PC-9 (cell line): Measurements from ENCODE around the gene MB. TPM values are rescaled to one million over a fixed set of nuclear protein-coding genes. Genes with fewer than 3 reads are reported as not detected.

ENCODE experiments used
- BruUV-seq: library from RNA; stranded (reverse); fragments of 400-500 nt; replicated peaks from 2 replicates; lab custom pipeline; 2021; lab: Mats Ljungman, UMichigan
- CTCF ChIA-PET: fragments of 300-600 bp; sonication (Branson Sonifier 250); formaldehyde crosslinking; loops from one replicate; lab custom pipeline; 2022; ENCODE audit warnings: antibody characterized with exemption; lab: Charles Lee
- POLR2A ChIA-PET: fragments of 300-600 bp; sonication (Branson Sonifier 250); formaldehyde crosslinking; loops from one replicate; lab custom pipeline; 2022; ENCODE audit warnings: antibody characterized with exemption; ENCODE audit not compliant: unreplicated experiment; lab: Charles Lee
- DNase-seq, 2 experiments: peaks; one replicate each; pipeline versions ENCODE4 v3.0.0 to v3.0.0-alpha.2; 2015 to 2022; ENCODE audit warnings: mixed read lengths in 1 of 2
- H2AFZ ChIP-seq: fragments of 200-600 bp; sonication (generic); 2 replicates; pipeline ENCODE4 v1.8.1; 2017; ENCODE audit warnings: antibody characterized with exemption
- H3F3A ChIP-seq: fragments of 200-600 bp; sonication (generic); 2 replicates; pipeline ENCODE4 v1.8.1; 2017; ENCODE audit warnings: antibody characterized with exemption, mild to moderate bottlenecking, low read depth; ENCODE audit not compliant: insufficient read depth
- H3K27ac ChIP-seq: fragments of 200-600 bp; sonication (generic); 2 replicates; pipeline ENCODE4 v1.6.1; 2016; ENCODE audit warnings: mixed run types
- H3K27me3 ChIP-seq: fragments of 200-600 bp; sonication (generic); 2 replicates; pipeline ENCODE4 v1.6.1; 2016; ENCODE audit warnings: low read depth, mixed run types; ENCODE audit not compliant: insufficient read depth
- H3K36me3 ChIP-seq: fragments of 200-600 bp; sonication (generic); 2 replicates; pipeline ENCODE4 v1.6.1; 2016; ENCODE audit warnings: low read depth, mixed run types
- H3K4me1 ChIP-seq: fragments of 200-600 bp; sonication (generic); replicated peaks from 2 replicates; pipeline ENCODE4 v1.6.1; 2016; ENCODE audit warnings: mixed run types; ENCODE audit not compliant: insufficient read depth
- H3K4me2 ChIP-seq: fragments of 200-600 bp; sonication (generic); 2 replicates; pipeline ENCODE4 v1.6.1; 2017; ENCODE audit warnings: mixed run types
- H3K4me3 ChIP-seq: fragments of 200-600 bp; sonication (generic); 2 replicates; pipeline ENCODE4 v1.6.1; 2016; ENCODE audit warnings: mixed run types
- H3K79me2 ChIP-seq: fragments of 200-600 bp; sonication (generic); 2 replicates; pipeline ENCODE4 v1.6.1; 2017; ENCODE audit warnings: low read depth, mixed run types
- H3K9me2 ChIP-seq: fragments of 200-600 bp; sonication (generic); 2 replicates; pipeline ENCODE4 v1.8.1; 2017; ENCODE audit warnings: mild to moderate bottlenecking; ENCODE audit not compliant: insufficient read depth
- H3K9me3 ChIP-seq: fragments of 200-600 bp; sonication (generic); 2 replicates; pipeline ENCODE4 v1.8.1; 2016; ENCODE audit warnings: low read depth; ENCODE audit not compliant: insufficient read depth
- H4K20me1 ChIP-seq: fragments of 200-600 bp; sonication (generic); 2 replicates; pipeline ENCODE4 v1.8.1; 2017; ENCODE audit not compliant: insufficient read depth
- CTCF ChIP-seq: fragments of 200-600 bp; sonication (generic); conservative IDR thresholded peaks from 2 replicates; pipeline ENCODE4 v1.6.1; 2017; ENCODE audit warnings: mixed run types, antibody characterized with exemption, mild to moderate bottlenecking, moderate library complexity
- EZH2 ChIP-seq: fragments of 200-600 bp; sonication (generic); IDR thresholded peaks from 2 replicates; pipeline ENCODE4 v1.8.0; 2017; ENCODE audit warnings: antibody characterized with exemption, low read depth
- intact Hi-C: fragments of 100-400 bp; cut with micrococcal nuclease; formaldehyde crosslinking; loops from one replicate; pipeline ENCODE4 v1.10.0; 2022; ENCODE audit not compliant: unreplicated experiment
- total RNA-seq: library from RNA; stranded (reverse); gene quantifications from 2 replicates; pipeline ENCODE4 v1.2.3, GENCODE V29; 2021

Gene MB
- total RNA-seq, 1 experiment from 2014 or later, result 5.0 TPM

- POLR2A ChIA-PET, result no interaction called here
- no TSS peak for BruUV-seq
- DNase-seq, result peak in 1 of 2 experiments; percentile 37
- Histone ChIP-seq H3F3A (peaks cover 40% of the 10 kb centered on the region), H3K27ac (peak overlapping the region; percentile 98), H4K20me1 (no peaks in the 10 kb centered on the region), H3K4me1 (peaks cover 33% of the 10 kb centered on the region), H3K4me3 (no peak overlapping the region), H3K36me3 (no peaks in the 10 kb centered on the region), H3K9me2 (no peaks in the 10 kb centered on the region), H2AFZ (no peak overlapping the region), H3K4me2 (no peak overlapping the region), H3K79me2 (no peaks in the 10 kb centered on the region), H3K27me3 (no peaks in the 10 kb centered on the region), H3K9me3 (no peaks in the 10 kb centered on the region)
- intact Hi-C loops, result no loop called here
- CTCF ChIA-PET, result no interaction called here
- TF ChIP-seq CTCF (peak; percentile 73), EZH2 (no peak)
Observed at GRCh38 chr22:35631597-35631996, 14.5 kb upstream of the MB start.

GRCh38 chr22:35630891-35631290, 13.8 kb upstream of the MB start:
- Histone ChIP-seq H3K4me3 (no peak overlapping the region), H3K4me1 (peaks cover 40% of the 10 kb centered on the region), H3K9me2 (no peaks in the 10 kb centered on the region), H2AFZ (no peak overlapping the region), H3K4me2 (peak overlapping the region; percentile 45), H3K36me3 (no peaks in the 10 kb centered on the region), H3F3A (peaks cover 46% of the 10 kb centered on the region), H3K27me3 (no peaks in the 10 kb centered on the region), H3K9me3 (no peaks in the 10 kb centered on the region), H3K79me2 (no peaks in the 10 kb centered on the region), H3K27ac (peak overlapping the region; percentile 98), H4K20me1 (no peaks in the 10 kb centered on the region)
- CTCF ChIA-PET, result interaction anchor here (0.6 to 0.7 kb wide), 2 partner anchors 153 to 203 kb away, joined by 9 to 11 read pairs; no protein-coding TSS in a partner anchor
- BruUV-seq, result no TSS peak
- POLR2A ChIA-PET, result interaction anchor here (0.6 kb wide), 1 partner anchor 425 kb away, joined by 3 read pairs; no protein-coding TSS in a partner anchor
- TF ChIP-seq EZH2, result no peak
- DNase-seq, result no peak
- intact Hi-C loops, result loop anchor here (1.0 kb wide), 1 partner anchor 15 kb away; no protein-coding TSS in a partner anchor

GRCh38 chr22:35630387-35630793, 13.3 kb upstream of the MB start:
- TF ChIP-seq CTCF, result no peak
- TF ChIP-seq EZH2, result no peak
- H3K4me2 ChIP-seq, result peak overlapping the region; percentile 45
- peaks cover 46% of the 10 kb centered on the region for H3F3A ChIP-seq
- H3K27me3 ChIP-seq, result no peaks in the 10 kb centered on the region
- CTCF ChIA-PET, result interaction anchor here (0.7 kb wide), 1 partner anchor 153 kb away, joined by 9 read pairs; no protein-coding TSS in a partner anchor
- DNase-seq, result peak; percentile 60 to 86
- no peaks in the 10 kb centered on the region for H4K20me1 ChIP-seq
- POLR2A ChIA-PET, result interaction anchor here (0.5 to 1.1 kb wide), 7 partner anchors 9 to 1001 kb away, joined by 3 to 25 read pairs (median 4); partner anchors contain the start of gene APOL6
- no peak overlapping the region for H2AFZ ChIP-seq
- no TSS peak for BruUV-seq
- H3K9me2 ChIP-seq, result no peaks in the 10 kb centered on the region
- intact Hi-C loops, result loop anchor here (1.0 kb wide), 1 partner anchor 16 kb away; no protein-coding TSS in a partner anchor
- no peak overlapping the region for H3K4me3 ChIP-seq
- H3K27ac ChIP-seq, result peak overlapping the region; percentile 98
- no peaks in the 10 kb centered on the region for H3K9me3 ChIP-seq
- H3K36me3 ChIP-seq, result no peaks in the 10 kb centered on the region
- H3K4me1 ChIP-seq, result peaks cover 42% of the 10 kb centered on the region
- no peaks in the 10 kb centered on the region for H3K79me2 ChIP-seq
